Esophagus muscularis mucosa (tissue), 3 donors: ENCODE measurements around the gene GOSR1.

Experiments used
- POLR2A ChIP-seq: fragments of 450-650 bp; IDR thresholded peaks from one replicate; pipeline ENCODE4 v1.6.1; 2017; ENCODE audit warnings: antibody characterized with exemption, moderate library complexity, mild to moderate bottlenecking, low read depth
- POLR2AphosphoS5 ChIP-seq, 2 donors: sonication (generic); formaldehyde crosslinking; IDR thresholded peaks; one replicate each; pipeline ENCODE4 v1.6.1; 2017; ENCODE audit warnings: antibody characterized with exemption in 2 of 2
- TF ChIP-seq, protein P1 (sequence below), 3 experiments: fragments of 200-600 bp in 2 of 3; fragments of 450-650 bp in 1 of 3; sonication (generic) in 2 of 3; IDR thresholded peaks; one replicate each; pipeline ENCODE4 v1.5.1; 2017 to 2019; ENCODE audit warnings: antibody characterized with exemption in 3 of 3, mild to moderate bottlenecking in 2 of 3, moderate library complexity in 1 of 3

GRCh38 chr17:30458371-30458770 lies 18.8 kb upstream of the GOSR1 start:
- TF ChIP-seq POLR2A (no peak), POLR2AphosphoS5 (IDR thresholded peaks at IDR 0.05) (no peak)
- TF ChIP-seq, protein P1, sequence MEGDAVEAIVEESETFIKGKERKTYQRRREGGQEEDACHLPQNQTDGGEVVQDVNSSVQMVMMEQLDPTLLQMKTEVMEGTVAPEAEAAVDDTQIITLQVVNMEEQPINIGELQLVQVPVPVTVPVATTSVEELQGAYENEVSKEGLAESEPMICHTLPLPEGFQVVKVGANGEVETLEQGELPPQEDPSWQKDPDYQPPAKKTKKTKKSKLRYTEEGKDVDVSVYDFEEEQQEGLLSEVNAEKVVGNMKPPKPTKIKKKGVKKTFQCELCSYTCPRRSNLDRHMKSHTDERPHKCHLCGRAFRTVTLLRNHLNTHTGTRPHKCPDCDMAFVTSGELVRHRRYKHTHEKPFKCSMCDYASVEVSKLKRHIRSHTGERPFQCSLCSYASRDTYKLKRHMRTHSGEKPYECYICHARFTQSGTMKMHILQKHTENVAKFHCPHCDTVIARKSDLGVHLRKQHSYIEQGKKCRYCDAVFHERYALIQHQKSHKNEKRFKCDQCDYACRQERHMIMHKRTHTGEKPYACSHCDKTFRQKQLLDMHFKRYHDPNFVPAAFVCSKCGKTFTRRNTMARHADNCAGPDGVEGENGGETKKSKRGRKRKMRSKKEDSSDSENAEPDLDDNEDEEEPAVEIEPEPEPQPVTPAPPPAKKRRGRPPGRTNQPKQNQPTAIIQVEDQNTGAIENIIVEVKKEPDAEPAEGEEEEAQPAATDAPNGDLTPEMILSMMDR (IDR thresholded peaks at IDR 0.05) = no peak
